Ishikawa (cell line): Measurements from ENCODE around the gene PBX3.

ENCODE experiments used
- CEBPB ChIP-seq: IDR thresholded peaks from 2 replicates; pipeline ENCODE4 v1.6.1; 2012
- CREB1 ChIP-seq: IDR thresholded peaks from 2 replicates; pipeline ENCODE4 v1.6.1; 2012; ENCODE audit warnings: low read depth
- EGR1 ChIP-seq: IDR thresholded peaks from 2 replicates; pipeline ENCODE4 v1.6.1; 2012
- EP300 ChIP-seq: IDR thresholded peaks from 2 replicates; pipeline ENCODE4 v1.6.1; 2012; ENCODE audit warnings: borderline replicate concordance
- TAF1 ChIP-seq: IDR thresholded peaks from 2 replicates; pipeline ENCODE4 v1.6.1; 2012; ENCODE audit warnings: low read depth, mild to moderate bottlenecking
- TEAD4 ChIP-seq: IDR thresholded peaks from 2 replicates; pipeline ENCODE4 v1.6.1; 2012
- YY1 ChIP-seq: IDR thresholded peaks from 2 replicates; pipeline ENCODE4 v1.6.1; 2012; ENCODE audit warnings: low read depth
- ZBTB7A ChIP-seq: IDR thresholded peaks from 2 replicates; pipeline ENCODE4 v1.6.1; 2012; ENCODE audit warnings: low read depth
- TF ChIP-seq, protein P1 (sequence below): IDR thresholded peaks from 2 replicates; pipeline ENCODE4 v1.6.1; 2012
- TF ChIP-seq, protein P2 (sequence below): IDR thresholded peaks from 2 replicates; pipeline ENCODE4 v1.6.1; 2012; ENCODE audit warnings: low read depth, mild to moderate bottlenecking

- TF ChIP-seq CEBPB (no peak), TAF1 (no peak), EP300 (no peak), TEAD4 (no peak), YY1 (no peak), ZBTB7A (no peak), EGR1 (no peak), CREB1 (no peak)
- TF ChIP-seq, protein P1, sequence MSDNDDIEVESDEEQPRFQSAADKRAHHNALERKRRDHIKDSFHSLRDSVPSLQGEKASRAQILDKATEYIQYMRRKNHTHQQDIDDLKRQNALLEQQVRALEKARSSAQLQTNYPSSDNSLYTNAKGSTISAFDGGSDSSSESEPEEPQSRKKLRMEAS: no peak
- TF ChIP-seq, protein P2, sequence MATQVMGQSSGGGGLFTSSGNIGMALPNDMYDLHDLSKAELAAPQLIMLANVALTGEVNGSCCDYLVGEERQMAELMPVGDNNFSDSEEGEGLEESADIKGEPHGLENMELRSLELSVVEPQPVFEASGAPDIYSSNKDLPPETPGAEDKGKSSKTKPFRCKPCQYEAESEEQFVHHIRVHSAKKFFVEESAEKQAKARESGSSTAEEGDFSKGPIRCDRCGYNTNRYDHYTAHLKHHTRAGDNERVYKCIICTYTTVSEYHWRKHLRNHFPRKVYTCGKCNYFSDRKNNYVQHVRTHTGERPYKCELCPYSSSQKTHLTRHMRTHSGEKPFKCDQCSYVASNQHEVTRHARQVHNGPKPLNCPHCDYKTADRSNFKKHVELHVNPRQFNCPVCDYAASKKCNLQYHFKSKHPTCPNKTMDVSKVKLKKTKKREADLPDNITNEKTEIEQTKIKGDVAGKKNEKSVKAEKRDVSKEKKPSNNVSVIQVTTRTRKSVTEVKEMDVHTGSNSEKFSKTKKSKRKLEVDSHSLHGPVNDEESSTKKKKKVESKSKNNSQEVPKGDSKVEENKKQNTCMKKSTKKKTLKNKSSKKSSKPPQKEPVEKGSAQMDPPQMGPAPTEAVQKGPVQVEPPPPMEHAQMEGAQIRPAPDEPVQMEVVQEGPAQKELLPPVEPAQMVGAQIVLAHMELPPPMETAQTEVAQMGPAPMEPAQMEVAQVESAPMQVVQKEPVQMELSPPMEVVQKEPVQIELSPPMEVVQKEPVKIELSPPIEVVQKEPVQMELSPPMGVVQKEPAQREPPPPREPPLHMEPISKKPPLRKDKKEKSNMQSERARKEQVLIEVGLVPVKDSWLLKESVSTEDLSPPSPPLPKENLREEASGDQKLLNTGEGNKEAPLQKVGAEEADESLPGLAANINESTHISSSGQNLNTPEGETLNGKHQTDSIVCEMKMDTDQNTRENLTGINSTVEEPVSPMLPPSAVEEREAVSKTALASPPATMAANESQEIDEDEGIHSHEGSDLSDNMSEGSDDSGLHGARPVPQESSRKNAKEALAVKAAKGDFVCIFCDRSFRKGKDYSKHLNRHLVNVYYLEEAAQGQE: no peak
Observed at GRCh38 chr9:125805586-125805985, 58.4 kb downstream of the PBX3 start.
